Astrocyte of the spinal cord (primary cell): ENCODE measurements around the gene LCLAT1.

Experiments used
- DNase-seq: peaks from one replicate; pipeline ENCODE4 v3.0.0; 2011; ENCODE audit warnings: low read depth, low spot score
- H3K4me3 ChIP-seq: 2 replicates; pipeline ENCODE4 v1.5.1; 2011; ENCODE audit warnings: low read depth, mild to moderate bottlenecking, low read length, moderate library complexity
- in situ Hi-C: cut with HindIII; loops from 2 replicates; pipeline ENCODE4 v1.10.0; 2017; ENCODE audit warnings: low sequenced_read_pairs
- TF ChIP-seq, protein P1 (sequence below): IDR thresholded peaks from 2 replicates; pipeline ENCODE4 v1.5.1; 2012; ENCODE audit warnings: low read depth, mild to moderate bottlenecking, low read length, inconsistent platforms

LCLAT1 gene

DNA sequence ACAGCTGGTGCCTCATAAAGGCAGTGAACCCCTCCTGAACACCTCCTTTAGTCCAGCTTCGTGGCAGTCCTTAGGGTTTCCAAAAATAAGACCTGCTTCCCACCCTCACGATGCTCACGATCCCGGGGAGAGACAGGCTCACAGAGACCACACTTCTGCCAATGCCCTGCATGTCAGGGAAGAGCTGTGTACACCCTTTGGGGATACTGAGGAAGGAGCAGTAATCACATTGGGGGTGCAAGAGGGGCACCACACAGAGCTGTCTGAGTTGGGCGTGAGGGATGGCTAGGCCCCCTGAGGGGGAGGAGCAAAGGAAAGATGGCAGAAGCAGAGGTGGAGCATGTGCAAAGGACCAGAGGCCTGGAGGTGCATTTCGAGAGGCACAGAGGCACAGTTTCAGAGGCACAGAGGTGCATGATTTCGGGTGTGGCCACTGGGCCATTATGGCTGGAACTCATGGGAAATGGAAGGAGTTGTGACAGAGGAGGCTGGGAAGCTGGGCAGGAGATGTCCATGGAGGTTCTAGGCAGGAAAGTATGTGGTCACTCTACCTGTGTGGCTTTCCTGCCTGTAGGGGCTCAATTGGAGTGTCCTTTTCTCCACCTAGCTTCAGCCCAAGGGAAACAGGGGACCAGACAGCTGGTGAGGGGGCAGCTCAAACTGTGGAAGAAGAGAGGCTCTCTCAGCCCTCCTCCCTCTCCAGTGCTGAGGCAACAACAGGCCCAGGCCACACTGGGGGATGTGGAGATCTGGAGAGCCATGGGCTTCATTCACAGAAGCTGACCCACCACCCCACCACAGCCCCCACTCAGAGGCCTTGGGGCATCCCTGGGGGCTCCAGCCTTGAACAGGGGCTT lies 244.3 kb downstream of the LCLAT1 start:
- DNase-seq, result no peak
- in situ Hi-C loops, result no loop called here
- TF ChIP-seq, protein P1, sequence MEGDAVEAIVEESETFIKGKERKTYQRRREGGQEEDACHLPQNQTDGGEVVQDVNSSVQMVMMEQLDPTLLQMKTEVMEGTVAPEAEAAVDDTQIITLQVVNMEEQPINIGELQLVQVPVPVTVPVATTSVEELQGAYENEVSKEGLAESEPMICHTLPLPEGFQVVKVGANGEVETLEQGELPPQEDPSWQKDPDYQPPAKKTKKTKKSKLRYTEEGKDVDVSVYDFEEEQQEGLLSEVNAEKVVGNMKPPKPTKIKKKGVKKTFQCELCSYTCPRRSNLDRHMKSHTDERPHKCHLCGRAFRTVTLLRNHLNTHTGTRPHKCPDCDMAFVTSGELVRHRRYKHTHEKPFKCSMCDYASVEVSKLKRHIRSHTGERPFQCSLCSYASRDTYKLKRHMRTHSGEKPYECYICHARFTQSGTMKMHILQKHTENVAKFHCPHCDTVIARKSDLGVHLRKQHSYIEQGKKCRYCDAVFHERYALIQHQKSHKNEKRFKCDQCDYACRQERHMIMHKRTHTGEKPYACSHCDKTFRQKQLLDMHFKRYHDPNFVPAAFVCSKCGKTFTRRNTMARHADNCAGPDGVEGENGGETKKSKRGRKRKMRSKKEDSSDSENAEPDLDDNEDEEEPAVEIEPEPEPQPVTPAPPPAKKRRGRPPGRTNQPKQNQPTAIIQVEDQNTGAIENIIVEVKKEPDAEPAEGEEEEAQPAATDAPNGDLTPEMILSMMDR, result no peak
- no peak overlapping the region for H3K4me3 ChIP-seq

DNA sequence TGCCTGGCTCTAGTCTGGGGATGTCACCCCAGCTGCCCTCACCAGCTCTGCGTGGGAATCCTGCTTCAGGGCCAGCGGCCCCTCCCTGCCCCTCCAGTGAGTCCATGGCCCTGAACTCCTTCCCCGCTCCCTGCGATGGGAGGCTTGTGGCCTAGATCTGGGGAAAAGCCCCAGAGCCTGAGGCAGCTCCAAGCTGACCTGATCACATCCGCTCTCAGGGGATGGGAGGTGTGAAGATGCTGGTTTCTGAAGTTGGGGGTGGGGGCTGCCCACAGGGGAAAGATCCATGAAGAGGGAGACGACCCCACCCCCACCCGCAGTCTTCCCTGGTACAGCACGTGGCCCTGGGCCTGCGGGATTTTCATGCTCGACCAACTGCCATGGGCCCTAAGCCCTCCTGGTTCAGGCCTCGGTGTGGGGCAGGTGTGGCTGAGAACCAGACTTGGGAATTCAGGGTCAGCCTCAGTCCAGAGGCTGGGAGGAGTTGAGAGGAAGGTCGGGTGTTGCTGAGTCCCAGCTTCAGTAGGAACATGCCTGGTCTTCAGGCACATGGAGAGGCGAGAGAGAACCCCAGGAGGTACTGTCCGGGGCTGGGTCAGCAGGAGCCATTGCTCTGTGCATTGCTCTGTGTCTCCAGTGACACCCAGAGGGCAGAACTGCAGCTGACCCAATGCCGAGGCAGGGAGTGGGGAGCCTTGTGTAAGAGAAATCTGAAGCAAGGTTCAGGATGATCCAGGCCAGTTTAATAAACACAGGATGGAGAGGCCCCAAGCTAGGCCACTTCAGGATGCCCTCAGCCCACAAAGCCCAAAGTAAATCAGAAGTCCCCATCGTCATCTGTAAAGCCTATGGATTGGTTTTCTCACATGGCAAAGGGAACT lies 245.1 kb downstream of the LCLAT1 start:
- TF ChIP-seq, protein P1, result peak; percentile 36
- no peak for DNase-seq
- no peak overlapping the region for H3K4me3 ChIP-seq
- in situ Hi-C loops, result no loop called here

DNA sequence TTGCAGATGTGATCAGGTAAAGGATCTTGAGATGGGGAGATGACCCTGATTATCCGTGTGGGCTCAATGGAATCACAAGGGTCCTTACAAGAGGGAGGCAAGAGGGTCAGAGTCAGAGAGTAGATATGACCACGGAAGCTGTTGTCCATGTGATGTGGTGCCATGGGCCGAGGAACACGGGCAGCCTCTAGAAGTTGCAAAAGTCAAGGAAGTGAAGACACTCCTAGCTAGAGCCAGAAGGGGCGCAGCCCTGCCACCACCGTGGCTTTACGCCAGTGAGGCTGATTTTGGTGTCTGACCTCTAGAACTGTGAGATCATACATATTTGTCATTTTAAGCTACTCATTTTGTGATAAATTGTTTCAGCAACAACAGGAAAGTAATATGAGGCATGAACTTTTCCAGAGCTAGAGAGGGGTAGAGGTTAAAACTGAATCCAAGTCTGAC lies 245.8 kb downstream of the LCLAT1 start:
- TF ChIP-seq, protein P1, result no peak
- H3K4me3 ChIP-seq, result no peak overlapping the region
- in situ Hi-C loops, result no loop called here
- DNase-seq, result no peak
